Fibroblast of lung (primary cell): ENCODE measurements around the gene CSF2RB.

Experiments
- EZH2 ChIP-seq: IDR thresholded peaks from 2 replicates; pipeline ENCODE4 v1.5.1; 2012; ENCODE audit warnings: low read length, control low read depth, mild to moderate bottlenecking; ENCODE audit errors: missing control alignments
- TF ChIP-seq, protein P1 (sequence below), 2 donors: IDR thresholded peaks in 1 of 2; conservative IDR thresholded peaks in 1 of 2; 1 replicate in 1 of 2; 2 replicates in 1 of 2; pipeline ENCODE4 v1.5.1; 2011 to 2012; ENCODE audit warnings: low read length in 2 of 2, control low read depth in 1 of 2, inconsistent platforms in 1 of 2, low read depth in 1 of 2, mild to moderate bottlenecking in 1 of 2

DNA sequence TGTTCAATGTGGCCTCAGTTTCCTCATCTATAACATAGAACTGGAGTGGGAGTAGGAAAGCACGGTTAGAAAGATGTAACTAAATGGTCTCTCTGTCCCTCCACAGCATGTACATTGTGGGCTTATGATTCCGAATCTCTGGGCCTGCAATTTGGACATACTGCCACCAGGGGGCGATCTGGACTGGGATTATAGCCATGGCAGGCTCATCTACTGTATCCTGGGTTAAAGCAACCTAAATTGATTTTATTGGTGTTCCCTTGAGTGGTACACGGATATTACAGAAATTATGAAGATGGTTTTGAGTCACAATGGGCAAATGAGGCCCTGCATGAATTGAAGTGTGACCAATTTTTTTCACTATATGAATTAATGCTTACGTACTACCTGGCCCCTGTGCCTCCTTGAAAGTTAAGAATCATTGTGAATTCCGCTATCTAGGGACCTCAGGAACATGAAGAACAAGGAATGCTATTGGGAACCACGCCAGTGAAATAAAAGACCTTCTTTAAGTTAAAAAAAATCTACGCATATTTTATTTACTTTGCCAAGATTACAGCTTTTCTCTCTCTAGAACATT is 72.9 kb downstream of the CSF2RB start:
- TF ChIP-seq, protein P1, sequence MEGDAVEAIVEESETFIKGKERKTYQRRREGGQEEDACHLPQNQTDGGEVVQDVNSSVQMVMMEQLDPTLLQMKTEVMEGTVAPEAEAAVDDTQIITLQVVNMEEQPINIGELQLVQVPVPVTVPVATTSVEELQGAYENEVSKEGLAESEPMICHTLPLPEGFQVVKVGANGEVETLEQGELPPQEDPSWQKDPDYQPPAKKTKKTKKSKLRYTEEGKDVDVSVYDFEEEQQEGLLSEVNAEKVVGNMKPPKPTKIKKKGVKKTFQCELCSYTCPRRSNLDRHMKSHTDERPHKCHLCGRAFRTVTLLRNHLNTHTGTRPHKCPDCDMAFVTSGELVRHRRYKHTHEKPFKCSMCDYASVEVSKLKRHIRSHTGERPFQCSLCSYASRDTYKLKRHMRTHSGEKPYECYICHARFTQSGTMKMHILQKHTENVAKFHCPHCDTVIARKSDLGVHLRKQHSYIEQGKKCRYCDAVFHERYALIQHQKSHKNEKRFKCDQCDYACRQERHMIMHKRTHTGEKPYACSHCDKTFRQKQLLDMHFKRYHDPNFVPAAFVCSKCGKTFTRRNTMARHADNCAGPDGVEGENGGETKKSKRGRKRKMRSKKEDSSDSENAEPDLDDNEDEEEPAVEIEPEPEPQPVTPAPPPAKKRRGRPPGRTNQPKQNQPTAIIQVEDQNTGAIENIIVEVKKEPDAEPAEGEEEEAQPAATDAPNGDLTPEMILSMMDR (conservative IDR thresholded peaks at IDR 0.05 in 1 of 2, IDR thresholded peaks at IDR 0.05 in 1 of 2; ENCODE audit: low read depth in 1 of 2, low read length in 2 of 2): peak; percentile 58 to 81
- no peak for TF ChIP-seq EZH2
